ENCODE measurements around the gene MMD2.

GRCh38 chr7:4904346-4904745 lies 54.6 kb downstream of the MMD2 start:
- TF ChIP-seq ZNF274 (IDR thresholded peaks at IDR 0.05; ENCODE audit: low read depth, low read length): no peak
- TF ChIP-seq YY1 (IDR thresholded peaks at IDR 0.05; ENCODE audit: insufficient read depth, insufficient read length): no peak

Data from NT2/D1 (cell line).